Activated CD8-positive, alpha-beta memory T cell treated with anti-CD3 and anti-CD28 coated beads, Interleukin-2, amount 50 U/mL, for 48 hours (primary cell): Measurements from ENCODE around the gene DCTN3.

Experiments used
- DNase-seq: peaks from one replicate; pipeline ENCODE4 v3.0.0-alpha.2; 2020

DCTN3 gene

GRCh38 chr9:34620061-34620994 is at the start of gene DCTN3:
TSS of gene DCTN3 (minus strand) at chr9:34620495. CDS start at chr9:34620464, 31 bp downstream.
- DNase-seq: peak; percentile 89

- DNase-seq: peak; percentile 90
Observed at GRCh38 chr9:34665381-34666250, 45.3 kb upstream of the DCTN3 start.

GRCh38 chr9:34665067-34665380 is 44.7 kb upstream of the DCTN3 start:
- DNase-seq: no peak

- peak; percentile 88 for DNase-seq
Observed at GRCh38 chr9:34664281-34665066, 44.2 kb upstream of the DCTN3 start.

GRCh38 chr9:34663303-34663605 is 43.0 kb upstream of the DCTN3 start:
- DNase-seq: no peak

- DNase-seq: no peak
Observed at GRCh38 chr9:34662526-34663302, 42.4 kb upstream of the DCTN3 start, which contains the start of gene CCL27. TSS of gene CCL27 (minus strand) at chr9:34662657. CDS start at chr9:34662633, 24 bp downstream.

GRCh38 chr9:34659592-34660253 is 39.4 kb upstream of the DCTN3 start:
- no peak for DNase-seq

GRCh38 chr9:34658461-34658860 is 38.2 kb upstream of the DCTN3 start:
- no peak for DNase-seq

GRCh38 chr9:34656992-34657391 is 36.7 kb upstream of the DCTN3 start:
- DNase-seq: no peak

GRCh38 chr9:34655394-34655793 is 35.1 kb upstream of the DCTN3 start:
- no peak for DNase-seq

GRCh38 chr9:34654323-34655051 is 34.2 kb upstream of the DCTN3 start:
- no peak for DNase-seq

GRCh38 chr9:34653151-34654072 is 33.1 kb upstream of the DCTN3 start:
- DNase-seq: no peak

GRCh38 chr9:34652602-34653000 is 32.3 kb upstream of the DCTN3 start:
- no peak for DNase-seq

GRCh38 chr9:34651876-34652601 is 31.7 kb upstream of the DCTN3 start, which contains the start of gene IL11RA:
TSS of gene IL11RA (plus strand) at chr9:34652185. CDS start at chr9:34655218, 3,033 bp downstream.
- DNase-seq: peak; percentile 73

GRCh38 chr9:34651321-34651720 is 31.0 kb upstream of the DCTN3 start:
- DNase-seq: no peak

- no peak for DNase-seq
Observed at GRCh38 chr9:34650816-34651215, 30.5 kb upstream of the DCTN3 start.

- no peak for DNase-seq
Observed at GRCh38 chr9:34648673-34649072, 28.4 kb upstream of the DCTN3 start.

- no peak for DNase-seq
Observed at GRCh38 chr9:34647651-34648050, 27.4 kb upstream of the DCTN3 start.

- DNase-seq: no peak
Observed at GRCh38 chr9:34647084-34647403, 26.7 kb upstream of the DCTN3 start.
